Gastrocnemius medialis (tissue), 4 donors: Measurements from ENCODE around the gene AGRN. TPM values are rescaled to one million over a fixed set of nuclear protein-coding genes. Genes with fewer than 3 reads are reported as not detected.

Experiments used
- ATAC-seq, 2 donors: fragments of 150-250 bp; one replicate each; pipeline ENCODE4 v1.9.1; 2016
- DNase-seq, 2 donors: peaks; one replicate each; pipeline ENCODE4 v3.0.0-alpha.2; 2019
- H3K27ac ChIP-seq, 4 donors: fragments of 200-600 bp; sonication (generic); 1 replicate in 1 of 4; 2 replicates in 3 of 4; pipeline ENCODE4 v1.5.1; 2016 to 2018; ENCODE audit warnings: mild to moderate bottlenecking in 2 of 4, moderate library complexity in 1 of 4
- H3K27me3 ChIP-seq, 3 donors: fragments of 200-600 bp; sonication (generic) in 2 of 3; 1 replicate in 1 of 3; 2 replicates in 2 of 3; pipeline versions ENCODE4 v1.5.1 to v1.6.0; 2016 to 2019; ENCODE audit warnings: mild to moderate bottlenecking in 1 of 3, moderate library complexity in 1 of 3
- H3K36me3 ChIP-seq, 2 donors: fragments of 200-600 bp; sonication (generic) in 1 of 2; one replicate each; pipeline ENCODE4 v1.5.1; 2017 to 2018
- H3K4me1 ChIP-seq, 2 donors: fragments of 200-600 bp; sonication (generic) in 1 of 2; one replicate each; pipeline ENCODE4 v1.5.1; 2016 to 2017; ENCODE audit warnings: mild to moderate bottlenecking in 2 of 2
- H3K4me3 ChIP-seq, 4 donors: fragments of 200-600 bp; sonication (generic) in 3 of 4; 1 replicate in 1 of 4; 2 replicates in 3 of 4; pipeline ENCODE4 v1.5.1; 2016 to 2019; ENCODE audit warnings: mild to moderate bottlenecking in 2 of 4
- H3K9me3 ChIP-seq, 3 donors: fragments of 200-600 bp; sonication (generic) in 2 of 3; 1 replicate in 1 of 3; 2 replicates in 2 of 3; pipeline ENCODE4 v1.5.1; 2016 to 2019
- CTCF ChIP-seq, 5 experiments: fragments of 450-650 bp in 3 of 5; fragments of 200-600 bp in 2 of 5; sonication (generic) in 2 of 5; IDR thresholded peaks in 4 of 5; conservative IDR thresholded peaks in 1 of 5; 1 replicate in 4 of 5; 2 replicates in 1 of 5; pipeline ENCODE4 v1.5.1; 2016 to 2019; ENCODE audit warnings: antibody characterized with exemption in 5 of 5, mild to moderate bottlenecking in 3 of 5, moderate library complexity in 3 of 5
- POLR2A ChIP-seq, 2 donors: fragments of 450-650 bp; IDR thresholded peaks; one replicate each; pipeline ENCODE4 v1.6.1; 2017; ENCODE audit warnings: antibody characterized with exemption in 2 of 2, mild to moderate bottlenecking in 2 of 2, moderate library complexity in 2 of 2
- in situ Hi-C, 4 donors: fragments of 200-750 bp; cut with MboI; loops; one replicate each; pipeline versions ENCODE4 v1.15.0 to v1.8.0; 2017; ENCODE audit warnings: low sequenced_read_pairs in 4 of 4
- intact Hi-C: fragments of 100-400 bp; cut with DNase I; formaldehyde crosslinking; loops from one replicate; pipeline ENCODE4 v1.15.1; 2023; ENCODE audit warnings: low total_unique reads
- total RNA-seq, 4 donors: library from RNA; depleted of rRNA; stranded (reverse); fragments of >200 nt; gene quantifications; one replicate each; pipeline versions ENCODE4 v1.1.0 to v1.2.3, GENCODE V29; 2016

AGRN gene
- total RNA-seq, result 1 to 10 TPM; 2.0 to 3.8 (median 3.1) TPM

DNA sequence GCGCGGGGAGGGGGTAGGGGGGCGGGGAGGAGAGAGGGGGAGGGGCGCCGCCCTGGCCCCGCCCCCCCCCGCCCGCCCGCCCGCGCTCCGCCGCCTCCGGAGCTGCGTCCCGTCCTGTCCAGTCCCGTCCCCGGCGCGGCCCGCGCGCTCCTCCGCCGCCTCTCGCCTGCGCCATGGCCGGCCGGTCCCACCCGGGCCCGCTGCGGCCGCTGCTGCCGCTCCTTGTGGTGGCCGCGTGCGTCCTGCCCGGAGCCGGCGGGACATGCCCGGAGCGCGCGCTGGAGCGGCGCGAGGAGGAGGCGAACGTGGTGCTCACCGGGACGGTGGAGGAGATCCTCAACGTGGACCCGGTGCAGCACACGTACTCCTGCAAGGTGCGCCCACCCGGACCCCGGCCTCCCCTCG lies at the start of gene AGRN:
Gene AGRN, plus strand, starts transcription at position 121 of the 405 bp plus-strand sequence. Its CDS starts 53 bp downstream, at position 174.
- Histone ChIP-seq H3K27ac (peak within 1 kb of the TSS; percentile 73 to 90 (median 87)), H3K27me3 (peaks cover 6 to 10% (median 10%) of the 10 kb centered on the region in 3 donors), H3K9me3 (no peaks in the 10 kb centered on the region), H3K36me3 (no peaks in the 10 kb centered on the region), H3K4me1 (peaks cover 3 to 9% of the 10 kb centered on the region in 2 donors), H3K4me3 (peak within 1 kb of the TSS; percentile 60 to 77 (median 68))
- intact Hi-C loops (loop anchor here (2.0 kb wide), 1 partner anchor 19 kb away; the partner anchor contains the start of gene HES4), in situ Hi-C loops (no loop called here)
- ATAC-seq (peak; percentile 59 to 64), DNase-seq (no peak)
- TF ChIP-seq CTCF (IDR thresholded peaks at IDR 0.05 in 4 of 5, conservative IDR thresholded peaks at IDR 0.05 in 1 of 5) (no peak), POLR2A (IDR thresholded peaks at IDR 0.05) (no peak)

DNA sequence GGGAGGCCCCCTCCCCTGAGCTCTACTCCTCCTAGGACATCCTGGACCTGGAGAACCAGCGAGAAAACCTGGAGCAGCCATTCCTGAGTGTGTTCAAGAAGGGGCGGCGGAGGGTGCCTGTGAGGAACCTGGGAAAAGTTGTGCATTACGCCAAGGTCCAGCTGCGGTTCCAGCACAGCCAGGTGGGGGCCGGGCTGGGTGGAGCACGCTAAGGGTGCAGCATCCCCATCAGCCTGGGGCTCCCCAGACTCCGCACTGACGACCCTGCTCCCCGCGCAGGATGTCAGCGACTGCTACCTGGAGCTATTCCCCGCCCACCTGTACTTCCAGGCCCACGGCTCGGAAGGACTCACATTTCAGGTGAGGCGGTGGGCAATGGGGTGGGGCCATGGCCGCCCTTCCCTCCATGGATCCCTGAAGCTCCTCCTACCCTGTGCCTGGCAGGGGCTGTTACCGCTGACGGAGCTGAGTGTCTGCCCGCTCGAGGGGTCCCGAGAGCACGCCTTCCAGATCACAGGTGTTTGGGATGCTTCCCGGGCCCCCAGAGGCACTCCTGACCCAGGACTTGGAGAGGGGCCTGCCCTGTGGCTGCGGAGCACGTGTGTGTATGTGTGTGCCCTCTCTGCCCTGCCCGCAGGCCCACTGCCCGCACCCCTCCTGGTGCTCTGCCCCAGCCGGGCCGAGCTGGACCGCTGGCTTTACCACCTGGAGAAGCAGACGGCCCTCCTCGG lies 49.5 kb upstream of the AGRN start:
- Histone ChIP-seq H3K9me3 (no peaks in the 10 kb centered on the region), H3K36me3 (no peaks in the 10 kb centered on the region), H3K4me1 (peaks cover 5 to 30% of the 10 kb centered on the region in 2 donors), H3K27ac (no peak overlapping the region), H3K4me3 (no peak overlapping the region), H3K27me3 (peaks cover 8 to 37% (median 23%) of the 10 kb centered on the region in 3 donors)
- ATAC-seq, result no peak
- TF ChIP-seq CTCF (IDR thresholded peaks at IDR 0.05 in 4 of 5, conservative IDR thresholded peaks at IDR 0.05 in 1 of 5) (no peak), POLR2A (IDR thresholded peaks at IDR 0.05) (no peak)
- intact Hi-C loops, result no loop called here
- peak in 1 of 2 donors; percentile 46 for DNase-seq
- in situ Hi-C loops, result no loop called here

- peak in 1 of 2 donors; percentile 52 for DNase-seq
- no peak overlapping the region for H3K27ac ChIP-seq
- in situ Hi-C loops, result no loop called here
- intact Hi-C loops, result no loop called here
- TF ChIP-seq POLR2A (IDR thresholded peaks at IDR 0.05) (no peak), CTCF (IDR thresholded peaks at IDR 0.05 in 4 of 5, conservative IDR thresholded peaks at IDR 0.05 in 1 of 5) (no peak)
- H3K4me3 ChIP-seq, result no peak overlapping the region
- ATAC-seq, result no peak
- no peaks in the 10 kb centered on the region for H3K36me3 ChIP-seq
- H3K27me3 ChIP-seq, result peaks cover 8 to 30% (median 23%) of the 10 kb centered on the region in 3 donors
- peaks cover 3 to 36% of the 10 kb centered on the region in 2 donors for H3K4me1 ChIP-seq
- H3K9me3 ChIP-seq, result no peaks in the 10 kb centered on the region
Observed at GRCh38 chr1:970973-971730, 48.8 kb upstream of the AGRN start.

- DNase-seq, result peak in 1 of 2 donors; percentile 60
- H3K27me3 ChIP-seq, result peaks cover 8 to 24% (median 23%) of the 10 kb centered on the region in 3 donors
Observed at GRCh38 chr1:971751-972506, 48.0 kb upstream of the AGRN start.

More at GRCh38 chr1:971751-972506, 48.0 kb upstream of the AGRN start:
- Histone ChIP-seq H3K4me3 (no peak overlapping the region), H3K36me3 (no peaks in the 10 kb centered on the region), H3K4me1 (peaks cover 0 to 33% of the 10 kb centered on the region in 2 donors), H3K9me3 (no peaks in the 10 kb centered on the region), H3K27ac (peak overlapping the region in 1 of 4 donors; percentile 93)
- TF ChIP-seq POLR2A (IDR thresholded peaks at IDR 0.05), result peak in 1 of 2 donors; percentile 7
- TF ChIP-seq CTCF (IDR thresholded peaks at IDR 0.05 in 4 of 5, conservative IDR thresholded peaks at IDR 0.05 in 1 of 5), result no peak
- intact Hi-C loops (no loop called here), in situ Hi-C loops (no loop called here)
- ATAC-seq, result no peak
